Activated CD4-positive, alpha-beta T cell treated with anti-CD3 and anti-CD28 coated beads, Interleukin-2, amount 10 ng/mL, durations not matched to agents 7 days and 5 days (primary cell): Measurements from ENCODE around the gene ARL6IP4. TPM values are rescaled to one million over a fixed set of nuclear protein-coding genes. Genes with fewer than 3 reads are reported as not detected.

ENCODE experiments used
- CTCF ChIA-PET: fragments of 350-600 bp; sonication (Branson Sonifier 250); formaldehyde crosslinking; loops from one replicate; lab custom pipeline; 2021; ENCODE audit warnings: antibody characterized with exemption; lab: Charles Lee
- POLR2A ChIA-PET: fragments of 350-600 bp; sonication (Branson Sonifier 250); formaldehyde crosslinking; loops from one replicate; lab custom pipeline; 2021; ENCODE audit warnings: antibody characterized with exemption; lab: Charles Lee
- DNase-seq: peaks from one replicate; pipeline ENCODE4 v3.0.0-alpha.2; 2020
- H3K27ac Mint-ChIP-seq: one replicate; pipeline ENCODE4 v1.8.0; 2021; ENCODE audit warnings: mild to moderate bottlenecking, moderate library complexity, mixed read lengths
- H3K27me3 Mint-ChIP-seq: one replicate; pipeline ENCODE4 v1.8.0; 2021; ENCODE audit warnings: mixed read lengths
- H3K36me3 Mint-ChIP-seq: one replicate; pipeline ENCODE4 v1.8.0; 2021; ENCODE audit warnings: low read depth, mixed read lengths
- H3K4me1 Mint-ChIP-seq: one replicate; pipeline ENCODE4 v1.8.0; 2021; ENCODE audit warnings: mixed read lengths
- H3K4me3 Mint-ChIP-seq: one replicate; pipeline ENCODE4 v1.8.0; 2021; ENCODE audit warnings: mild to moderate bottlenecking, moderate library complexity, mixed read lengths
- H3K9me3 Mint-ChIP-seq: one replicate; pipeline ENCODE4 v1.8.0; 2021; ENCODE audit warnings: mixed read lengths
- total RNA-seq, 2 experiments: library from RNA; stranded (reverse); gene quantifications; one replicate each; pipeline ENCODE4 v1.2.3, GENCODE V29; 2021

ARL6IP4 gene
- total RNA-seq, 2 experiments from 2014 or later, result 160 to 180 TPM

- CTCF ChIA-PET, result interaction anchor here (1.0 to 1.7 kb wide), 6 partner anchors 9 to 154 kb away, joined by 3 to 6 read pairs (median 3); no protein-coding TSS in a partner anchor
- H3K27ac Mint-ChIP-seq, result peak overlapping the region; percentile 67
- no peak overlapping the region for H3K4me3 Mint-ChIP-seq
- no peaks in the 10 kb centered on the region for H3K9me3 Mint-ChIP-seq
- peaks cover 38% of the 10 kb centered on the region for H3K4me1 Mint-ChIP-seq
- POLR2A ChIA-PET, result no interaction called here
- no peaks in the 10 kb centered on the region for H3K36me3 Mint-ChIP-seq
- H3K27me3 Mint-ChIP-seq, result peaks cover 2% of the 10 kb centered on the region
- DNase-seq, result no peak
These were observed 33.1 kb upstream of the ARL6IP4 start for GRCh38 chr12:122947352-122947792.

- POLR2A ChIA-PET, result no interaction called here
- Mint-ChIP-seq H3K4me3 (no peak overlapping the region), H3K27me3 (peaks cover 2% of the 10 kb centered on the region), H3K4me1 (peaks cover 29% of the 10 kb centered on the region), H3K9me3 (no peaks in the 10 kb centered on the region), H3K27ac (no peak overlapping the region), H3K36me3 (no peaks in the 10 kb centered on the region)
- CTCF ChIA-PET, result interaction anchor here (0.5 to 1.7 kb wide), 6 partner anchors 8 to 87 kb away, joined by 3 to 8 read pairs (median 4); no protein-coding TSS in a partner anchor
- no peak for DNase-seq
These were observed 31.9 kb upstream of the ARL6IP4 start for GRCh38 chr12:122948605-122949004.

GRCh38 chr12:122949405-122949804, 31.1 kb upstream of the ARL6IP4 start:
- Mint-ChIP-seq H3K9me3 (no peaks in the 10 kb centered on the region), H3K4me3 (no peak overlapping the region), H3K27ac (peak overlapping the region; percentile 4), H3K27me3 (peaks cover 2% of the 10 kb centered on the region), H3K4me1 (peaks cover 29% of the 10 kb centered on the region), H3K36me3 (no peaks in the 10 kb centered on the region)
- CTCF ChIA-PET, result interaction anchor here (0.6 to 1.6 kb wide), 6 partner anchors 40 to 88 kb away, joined by 3 to 8 read pairs (median 4); no protein-coding TSS in a partner anchor
- DNase-seq, result no peak
- POLR2A ChIA-PET, result no interaction called here

GRCh38 chr12:122949816-122950675, 30.4 kb upstream of the ARL6IP4 start:
- ChIA-PET POLR2A (no interaction called here), CTCF (interaction anchor here (0.6 to 1.6 kb wide), 5 partner anchors 41 to 88 kb away, joined by 3 to 8 read pairs (median 4); no protein-coding TSS in a partner anchor)
- H3K9me3 Mint-ChIP-seq, result no peaks in the 10 kb centered on the region
- H3K27me3 Mint-ChIP-seq, result peaks cover 2% of the 10 kb centered on the region
- H3K36me3 Mint-ChIP-seq, result no peaks in the 10 kb centered on the region
- no peak for DNase-seq
- peaks cover 29% of the 10 kb centered on the region for H3K4me1 Mint-ChIP-seq
- H3K4me3 Mint-ChIP-seq, result no peak overlapping the region
- H3K27ac Mint-ChIP-seq, result no peak overlapping the region

GRCh38 chr12:122951406-122951805, 29.1 kb upstream of the ARL6IP4 start:
- no peaks in the 10 kb centered on the region for H3K27me3 Mint-ChIP-seq

GRCh38 chr12:122951979-122952892, 28.2 kb upstream of the ARL6IP4 start:
- peak; percentile 78 for DNase-seq
- H3K4me3 Mint-ChIP-seq, result no peak overlapping the region
- ChIA-PET POLR2A (no interaction called here), CTCF (interaction anchor here (0.5 to 5.1 kb wide), 17 partner anchors 15 to 286 kb away, joined by 3 to 53 read pairs (median 3); partner anchors contain the start of genes MPHOSPH9 and MTRFR)
- H3K36me3 Mint-ChIP-seq, result no peaks in the 10 kb centered on the region
- peaks cover 14% of the 10 kb centered on the region for H3K4me1 Mint-ChIP-seq
- no peaks in the 10 kb centered on the region for H3K9me3 Mint-ChIP-seq
- H3K27ac Mint-ChIP-seq, result no peak overlapping the region
- no peaks in the 10 kb centered on the region for H3K27me3 Mint-ChIP-seq

More at GRCh38 chr12:122951406-122951805, 29.1 kb upstream of the ARL6IP4 start:
- peaks cover 22% of the 10 kb centered on the region for H3K4me1 Mint-ChIP-seq
- no peaks in the 10 kb centered on the region for H3K9me3 Mint-ChIP-seq
- no peak for DNase-seq
- no peaks in the 10 kb centered on the region for H3K36me3 Mint-ChIP-seq
- ChIA-PET CTCF (interaction anchor here (1.0 to 2.4 kb wide), 4 partner anchors 16 to 286 kb away, joined by 3 to 7 read pairs (median 4); no protein-coding TSS in a partner anchor), POLR2A (no interaction called here)
- no peak overlapping the region for H3K4me3 Mint-ChIP-seq
- H3K27ac Mint-ChIP-seq, result no peak overlapping the region

GRCh38 chr12:122955156-122955555, 25.3 kb upstream of the ARL6IP4 start:
- no peak overlapping the region for H3K27ac Mint-ChIP-seq
- H3K4me1 Mint-ChIP-seq, result peaks cover 4% of the 10 kb centered on the region
- H3K27me3 Mint-ChIP-seq, result no peaks in the 10 kb centered on the region
- ChIA-PET CTCF (interaction anchor here (0.6 to 5.1 kb wide), 5 partner anchors 10 to 1328 kb away, joined by 3 to 53 read pairs (median 3); partner anchors contain the start of gene ABCB9), POLR2A (no interaction called here)
- H3K36me3 Mint-ChIP-seq, result no peaks in the 10 kb centered on the region
- DNase-seq, result no peak
- H3K4me3 Mint-ChIP-seq, result no peak overlapping the region
- no peaks in the 10 kb centered on the region for H3K9me3 Mint-ChIP-seq

- no peaks in the 10 kb centered on the region for H3K27me3 Mint-ChIP-seq
- peaks cover 4% of the 10 kb centered on the region for H3K4me1 Mint-ChIP-seq
- POLR2A ChIA-PET, result no interaction called here
- no peaks in the 10 kb centered on the region for H3K36me3 Mint-ChIP-seq
- DNase-seq, result no peak
- CTCF ChIA-PET, result interaction anchor here (0.9 to 5.1 kb wide), 5 partner anchors 10 to 121 kb away, joined by 3 to 53 read pairs (median 4); partner anchors contain the start of gene ABCB9
- H3K9me3 Mint-ChIP-seq, result no peaks in the 10 kb centered on the region
- H3K27ac Mint-ChIP-seq, result no peak overlapping the region
- no peak overlapping the region for H3K4me3 Mint-ChIP-seq
These were observed 24.4 kb upstream of the ARL6IP4 start for GRCh38 chr12:122956035-122956434.

GRCh38 chr12:122958198-122958888, 22.1 kb upstream of the ARL6IP4 start:
- no peak overlapping the region for H3K4me3 Mint-ChIP-seq
- CTCF ChIA-PET, result interaction anchor here (0.5 kb wide), 1 partner anchor 56 kb away, joined by 3 read pairs; no protein-coding TSS in a partner anchor
- peaks cover 3% of the 10 kb centered on the region for H3K4me1 Mint-ChIP-seq
- no peaks in the 10 kb centered on the region for H3K27me3 Mint-ChIP-seq
- POLR2A ChIA-PET, result no interaction called here
- no peaks in the 10 kb centered on the region for H3K36me3 Mint-ChIP-seq
- no peak overlapping the region for H3K27ac Mint-ChIP-seq
- no peaks in the 10 kb centered on the region for H3K9me3 Mint-ChIP-seq
- DNase-seq, result no peak

- ChIA-PET CTCF (no interaction called here), POLR2A (no interaction called here)
- peaks cover 3% of the 10 kb centered on the region for H3K4me1 Mint-ChIP-seq
These were observed 20.8 kb upstream of the ARL6IP4 start for GRCh38 chr12:122959566-122960192.

GRCh38 chr12:122960193-122960569, 20.3 kb upstream of the ARL6IP4 start:
- no peaks in the 10 kb centered on the region for H3K9me3 Mint-ChIP-seq
- peaks cover 6% of the 10 kb centered on the region for H3K4me1 Mint-ChIP-seq
- H3K36me3 Mint-ChIP-seq, result no peaks in the 10 kb centered on the region
- ChIA-PET CTCF (no interaction called here), POLR2A (no interaction called here)
- no peak overlapping the region for H3K27ac Mint-ChIP-seq
- no peaks in the 10 kb centered on the region for H3K27me3 Mint-ChIP-seq
- no peak for DNase-seq
- H3K4me3 Mint-ChIP-seq, result no peak overlapping the region

More at GRCh38 chr12:122959566-122960192, 20.8 kb upstream of the ARL6IP4 start:
- Mint-ChIP-seq H3K36me3 (no peaks in the 10 kb centered on the region), H3K27me3 (no peaks in the 10 kb centered on the region), H3K4me3 (no peak overlapping the region), H3K27ac (no peak overlapping the region), H3K9me3 (no peaks in the 10 kb centered on the region)
- no peak for DNase-seq
